H9 (cell line): ENCODE measurements around the gene CPB2. TPM values are rescaled to one million over a fixed set of nuclear protein-coding genes. Genes with fewer than 3 reads are reported as not detected.

ENCODE experiments used
- DNase-seq: peaks from one replicate; pipeline ENCODE4 v3.0.0-alpha.2; 2017
- H2AFZ ChIP-seq: one replicate; pipeline ENCODE4 v1.6.1; 2013; ENCODE audit warnings: mild to moderate bottlenecking, low read length, control low read depth, moderate library complexity
- H2AK5ac ChIP-seq: 2 replicates; pipeline ENCODE4 v1.6.1; 2013; ENCODE audit warnings: low read length, control low read depth, mixed read lengths; ENCODE audit not compliant: insufficient read length
- H2BK120ac ChIP-seq: one replicate; pipeline ENCODE4 v1.6.1; 2013; ENCODE audit warnings: low read depth, mild to moderate bottlenecking, low read length, control low read depth, inconsistent platforms; ENCODE audit not compliant: poor library complexity, severe bottlenecking
- H2BK12ac ChIP-seq: 2 replicates; pipeline ENCODE4 v1.6.1; 2013; ENCODE audit warnings: low read length, control low read depth, mixed read lengths, low read depth; ENCODE audit not compliant: insufficient read length
- H2BK15ac ChIP-seq: 2 replicates; pipeline ENCODE4 v1.6.1; 2013; ENCODE audit warnings: low read depth, low read length, control low read depth
- H2BK20ac ChIP-seq: one replicate; pipeline ENCODE4 v1.6.1; 2013; ENCODE audit warnings: low read depth, mild to moderate bottlenecking, low read length, control low read depth, inconsistent platforms; ENCODE audit not compliant: poor library complexity, severe bottlenecking
- H2BK5ac ChIP-seq: 2 replicates; pipeline ENCODE4 v1.6.1; 2013; ENCODE audit warnings: low read length, control low read depth, mixed read lengths; ENCODE audit not compliant: insufficient read length
- H3K14ac ChIP-seq: 2 replicates; pipeline ENCODE4 v1.6.1; 2013; ENCODE audit warnings: low read length, control low read depth; ENCODE audit not compliant: insufficient read depth
- H3K18ac ChIP-seq: 2 replicates; pipeline ENCODE4 v1.6.1; 2013; ENCODE audit warnings: low read depth, mild to moderate bottlenecking, mixed read lengths, low read length, control low read depth; ENCODE audit not compliant: insufficient read length
- H3K23ac ChIP-seq: 2 replicates; pipeline ENCODE4 v1.6.1; 2013; ENCODE audit warnings: low read length, control low read depth, mixed read lengths, low read depth; ENCODE audit not compliant: insufficient read length
- H3K23me2 ChIP-seq: 2 replicates; pipeline ENCODE4 v1.6.1; 2013; ENCODE audit warnings: low read depth, mild to moderate bottlenecking, mixed read lengths, low read length, control low read depth; ENCODE audit not compliant: insufficient read length, poor library complexity, severe bottlenecking
- H3K27ac ChIP-seq: 2 replicates; pipeline ENCODE4 v1.5.1; 2013; ENCODE audit warnings: low read length, control low read depth, mixed read lengths, low read depth; ENCODE audit not compliant: insufficient read length
- H3K27me3 ChIP-seq: 2 replicates; pipeline ENCODE4 v1.6.1; 2013; ENCODE audit warnings: low read length, control low read depth, inconsistent platforms; ENCODE audit not compliant: insufficient read depth
- H3K4ac ChIP-seq: 2 replicates; pipeline ENCODE4 v1.6.1; 2013; ENCODE audit warnings: low read depth, mild to moderate bottlenecking, control low read depth, inconsistent platforms, low read length, moderate library complexity
- H3K4me1 ChIP-seq: 2 replicates; pipeline ENCODE4 v1.6.1; 2013; ENCODE audit warnings: low read length, control low read depth, inconsistent platforms; ENCODE audit not compliant: insufficient read depth
- H3K4me2 ChIP-seq: 2 replicates; pipeline ENCODE4 v1.6.1; 2013; ENCODE audit warnings: low read length, control low read depth, mixed read lengths; ENCODE audit not compliant: insufficient read length, insufficient read depth
- H3K56ac ChIP-seq: 2 replicates; pipeline ENCODE4 v1.6.1; 2013; ENCODE audit warnings: low read depth, mild to moderate bottlenecking, mixed read lengths, low read length, control low read depth; ENCODE audit not compliant: insufficient read length
- H3K79me1 ChIP-seq: 2 replicates; pipeline ENCODE4 v1.6.1; 2013; ENCODE audit warnings: low read depth, mild to moderate bottlenecking, moderate library complexity, low read length, control low read depth, inconsistent platforms; ENCODE audit not compliant: insufficient read depth, poor library complexity, severe bottlenecking
- H3K79me2 ChIP-seq: 2 replicates; pipeline ENCODE4 v1.6.1; 2013; ENCODE audit warnings: low read length, control low read depth, inconsistent platforms; ENCODE audit not compliant: insufficient read depth
- H3K9ac ChIP-seq: 2 replicates; pipeline ENCODE4 v1.6.1; 2013; ENCODE audit warnings: low read length, control low read depth, mixed read lengths; ENCODE audit not compliant: insufficient read length; ENCODE audit errors: extremely low read depth
- H3K9me3 ChIP-seq: one replicate; pipeline ENCODE4 v1.6.1; 2013; ENCODE audit warnings: low read depth, low read length, inconsistent platforms; ENCODE audit not compliant: control insufficient read depth
- H3T11ph ChIP-seq: one replicate; pipeline ENCODE4 v1.6.1; 2013; ENCODE audit warnings: mild to moderate bottlenecking, low read length, control low read depth, inconsistent platforms
- H4K20me1 ChIP-seq: one replicate; pipeline ENCODE4 v1.6.1; 2013; ENCODE audit not compliant: control insufficient read depth, insufficient read length, insufficient read depth
- H4K5ac ChIP-seq: 2 replicates; pipeline ENCODE4 v1.6.1; 2013; ENCODE audit warnings: low read depth, mild to moderate bottlenecking, mixed read lengths, low read length, control low read depth; ENCODE audit not compliant: insufficient read length
- H4K8ac ChIP-seq: replicated peaks from 2 replicates; pipeline ENCODE4 v1.6.1; 2013; ENCODE audit warnings: low read length, control low read depth, mixed read lengths, low read depth; ENCODE audit not compliant: insufficient read length
- H4K91ac ChIP-seq: 2 replicates; pipeline ENCODE4 v1.6.1; 2013; ENCODE audit warnings: low read depth, mild to moderate bottlenecking, moderate library complexity, mixed read lengths, low read length, control low read depth; ENCODE audit not compliant: insufficient read length
- H3K27ac Mint-ChIP-seq, 3 experiments: 2 replicates in 2 of 3; 3 replicates in 1 of 3; pipeline ENCODE4 v1.8.0; 2020 to 2021; ENCODE audit warnings: mixed read lengths in 3 of 3, mild to moderate bottlenecking in 1 of 3, moderate library complexity in 1 of 3
- H3K27me3 Mint-ChIP-seq: 2 replicates; pipeline ENCODE4 v1.8.0; 2021; ENCODE audit warnings: low read depth, mild to moderate bottlenecking, moderate library complexity, mixed read lengths
- H3K36me3 Mint-ChIP-seq, 3 experiments: 2 replicates in 2 of 3; 3 replicates in 1 of 3; pipeline ENCODE4 v1.8.0; 2020 to 2021; ENCODE audit warnings: low read depth in 3 of 3, mixed read lengths in 3 of 3; ENCODE audit not compliant: insufficient read depth in 1 of 3
- H3K4me1 Mint-ChIP-seq, 2 experiments: 2 replicates each; pipeline ENCODE4 v1.8.0; 2020; ENCODE audit warnings: mixed read lengths in 2 of 2
- H3K4me3 Mint-ChIP-seq, 2 experiments: 2 replicates in 1 of 2; 3 replicates in 1 of 2; pipeline ENCODE4 v1.8.0; 2020 to 2021; ENCODE audit warnings: mild to moderate bottlenecking in 2 of 2, mixed read lengths in 2 of 2, moderate library complexity in 1 of 2
- H3K9me3 Mint-ChIP-seq, 2 experiments: 2 replicates in 1 of 2; 3 replicates in 1 of 2; pipeline ENCODE4 v1.8.0; 2020; ENCODE audit warnings: mild to moderate bottlenecking in 2 of 2, mixed read lengths in 2 of 2, moderate library complexity in 1 of 2
- WGBS: extraction: QIAGEN DNeasy Blood & Tissue Kit; methylation state at CpG from one replicate; pipeline ENCODE4 v1.1.7; 2013; ENCODE audit warnings: missing lambda C conversion rate, low lambda C conversion rate, mixed read lengths; ENCODE audit not compliant: insufficient read length; ENCODE audit errors: extremely low coverage; 5-methylcytosine and 5-hydroxymethylcytosine counted together
- total RNA-seq: library from RNA; stranded (reverse); gene quantifications from 2 replicates; pipeline ENCODE4 v1.2.1, GENCODE V29; 2021
- TF ChIP-seq, protein P1 (sequence below): fragments of 200-600 bp; sonication (generic); conservative IDR thresholded peaks from 3 replicates; pipeline ENCODE4 v1.8.0; 2021; ENCODE audit warnings: antibody characterized with exemption, mild to moderate bottlenecking

The CPB2 gene
- total RNA-seq, 1 experiment from 2014 or later, result not detected

DNA sequence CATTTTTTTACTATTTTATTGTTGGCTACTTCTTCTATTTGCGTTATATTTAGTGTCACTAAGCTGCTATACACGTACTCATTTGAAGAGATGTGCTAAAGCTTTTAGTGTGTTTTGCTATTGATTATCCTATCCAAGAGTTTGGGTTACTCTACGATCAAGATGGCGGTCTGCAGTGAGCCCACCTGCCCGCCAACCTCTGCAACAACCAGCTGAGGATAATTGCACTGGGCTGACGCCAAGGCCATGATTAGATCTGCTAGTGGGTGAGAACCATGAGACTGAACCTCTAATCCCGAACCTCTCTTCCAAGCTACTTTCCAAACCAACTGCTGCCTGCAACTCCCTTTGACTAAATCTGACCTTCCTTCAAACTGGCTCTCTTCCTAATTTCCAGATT is 1.8 kb downstream of the CPB2 start:
- Histone ChIP-seq H3K27me3 (no peaks in the 10 kb centered on the region), H3K56ac (no peak overlapping the region), H4K91ac (no peak overlapping the region), H3K23ac (no peak overlapping the region), H2AK5ac (no peak overlapping the region), H3K9me3 (no peaks in the 10 kb centered on the region), H3K79me2 (no peaks in the 10 kb centered on the region), H3K79me1 (no peaks in the 10 kb centered on the region), H3K4me2 (no peak overlapping the region), H2BK12ac (no peak overlapping the region), H2BK5ac (no peak overlapping the region), H2AFZ (no peak overlapping the region), H3K4me1 (no peaks in the 10 kb centered on the region; the same call in 1 of the 2 replicates), H4K8ac (no peak overlapping the region), H3K14ac (no peak overlapping the region), H3K9ac (no peak overlapping the region), H3K23me2 (no peaks in the 10 kb centered on the region), H4K5ac (no peak overlapping the region), H4K20me1 (no peaks in the 10 kb centered on the region), H2BK15ac (no peak overlapping the region), H3T11ph (no peak overlapping the region), H2BK20ac (no peak overlapping the region), H2BK120ac (no peak overlapping the region), H3K18ac (no peak overlapping the region), H3K27ac (no peak overlapping the region), H3K4ac (no peak overlapping the region)
- no peak for DNase-seq
- no peak overlapping the region for H3K27ac Mint-ChIP-seq
- no peaks in the 10 kb centered on the region for H3K9me3 Mint-ChIP-seq
- no CpG with 5 or more reads among the region's 7 CpGs for WGBS
- no peaks in the 10 kb centered on the region for H3K36me3 Mint-ChIP-seq
- peaks cover 3 to 7% of the 10 kb centered on the region in 2 experiments; a peak in 2 of 4 replicates for H3K4me1 Mint-ChIP-seq
- TF ChIP-seq, protein P1, sequence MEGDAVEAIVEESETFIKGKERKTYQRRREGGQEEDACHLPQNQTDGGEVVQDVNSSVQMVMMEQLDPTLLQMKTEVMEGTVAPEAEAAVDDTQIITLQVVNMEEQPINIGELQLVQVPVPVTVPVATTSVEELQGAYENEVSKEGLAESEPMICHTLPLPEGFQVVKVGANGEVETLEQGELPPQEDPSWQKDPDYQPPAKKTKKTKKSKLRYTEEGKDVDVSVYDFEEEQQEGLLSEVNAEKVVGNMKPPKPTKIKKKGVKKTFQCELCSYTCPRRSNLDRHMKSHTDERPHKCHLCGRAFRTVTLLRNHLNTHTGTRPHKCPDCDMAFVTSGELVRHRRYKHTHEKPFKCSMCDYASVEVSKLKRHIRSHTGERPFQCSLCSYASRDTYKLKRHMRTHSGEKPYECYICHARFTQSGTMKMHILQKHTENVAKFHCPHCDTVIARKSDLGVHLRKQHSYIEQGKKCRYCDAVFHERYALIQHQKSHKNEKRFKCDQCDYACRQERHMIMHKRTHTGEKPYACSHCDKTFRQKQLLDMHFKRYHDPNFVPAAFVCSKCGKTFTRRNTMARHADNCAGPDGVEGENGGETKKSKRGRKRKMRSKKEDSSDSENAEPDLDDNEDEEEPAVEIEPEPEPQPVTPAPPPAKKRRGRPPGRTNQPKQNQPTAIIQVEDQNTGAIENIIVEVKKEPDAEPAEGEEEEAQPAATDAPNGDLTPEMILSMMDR, result no peak
- no peak overlapping the region for H3K4me3 Mint-ChIP-seq
- no peaks in the 10 kb centered on the region for H3K27me3 Mint-ChIP-seq
